MCF 10A (cell line): Measurements from ENCODE around the gene ARHGEF39. TPM values are rescaled to one million over a fixed set of nuclear protein-coding genes. Genes with fewer than 3 reads are reported as not detected.

Experiments used
- BruUV-seq: library from RNA; stranded (reverse); fragments of 400-500 nt; replicated peaks from 2 replicates; lab custom pipeline; 2021; lab: Mats Ljungman, UMichigan
- CTCF ChIA-PET: fragments of 300-600 bp; sonication (Branson Sonifier 250); formaldehyde crosslinking; extraction: SDS; loops from one replicate; lab custom pipeline; 2021; ENCODE audit warnings: antibody characterized with exemption, inconsistent platforms; lab: Yijun Ruan, JAX
- POLR2A ChIA-PET: fragments of 300-600, 350-650 bp; sonication (Branson Sonifier 250); formaldehyde crosslinking; extraction: SDS; loops from one replicate; lab custom pipeline; 2020; ENCODE audit warnings: antibody characterized with exemption, inconsistent platforms; lab: Yijun Ruan, JAX
- DNase-seq: peaks from one replicate; pipeline ENCODE4 v3.0.0-alpha.2; 2018; ENCODE audit not compliant: unreplicated experiment
- H3K27ac Mint-ChIP-seq: one replicate; pipeline ENCODE4 v1.8.0; 2022; ENCODE audit warnings: mild to moderate bottlenecking, low read depth, mixed read lengths; ENCODE audit not compliant: unreplicated experiment
- H3K27me3 Mint-ChIP-seq: one replicate; pipeline ENCODE4 v1.8.0; 2022; ENCODE audit warnings: mixed read lengths; ENCODE audit not compliant: insufficient read depth, unreplicated experiment
- H3K36me3 Mint-ChIP-seq: one replicate; pipeline ENCODE4 v1.8.0; 2022; ENCODE audit warnings: mild to moderate bottlenecking, moderate library complexity, mixed read lengths; ENCODE audit not compliant: insufficient read depth, unreplicated experiment
- H3K4me1 Mint-ChIP-seq: one replicate; pipeline ENCODE4 v1.8.0; 2022; ENCODE audit warnings: mixed read lengths; ENCODE audit not compliant: insufficient read depth, unreplicated experiment
- H3K4me3 Mint-ChIP-seq: one replicate; pipeline ENCODE4 v1.8.0; 2022; ENCODE audit warnings: mild to moderate bottlenecking, moderate library complexity, mixed read lengths; ENCODE audit not compliant: unreplicated experiment
- H3K9me3 Mint-ChIP-seq: one replicate; pipeline ENCODE4 v1.8.0; 2022; ENCODE audit warnings: mixed read lengths; ENCODE audit not compliant: unreplicated experiment
- CTCF ChIP-seq: fragments of 200-600 bp; IDR thresholded peaks from one replicate; pipeline ENCODE4 v1.8.0; 2022; ENCODE audit warnings: antibody characterized with exemption, mild to moderate bottlenecking; ENCODE audit not compliant: unreplicated experiment
- intact Hi-C: fragments of 100-400 bp; cut with micrococcal nuclease; formaldehyde crosslinking; loops from 2 replicates; pipeline ENCODE4 v1.14.1; 2022
- total RNA-seq: library from RNA; stranded (reverse); gene quantifications from 2 replicates; pipeline ENCODE4 v1.2.3, GENCODE V29; 2022

ARHGEF39 gene
- total RNA-seq, 1 experiment from 2014 or later: 5.1 TPM

DNA sequence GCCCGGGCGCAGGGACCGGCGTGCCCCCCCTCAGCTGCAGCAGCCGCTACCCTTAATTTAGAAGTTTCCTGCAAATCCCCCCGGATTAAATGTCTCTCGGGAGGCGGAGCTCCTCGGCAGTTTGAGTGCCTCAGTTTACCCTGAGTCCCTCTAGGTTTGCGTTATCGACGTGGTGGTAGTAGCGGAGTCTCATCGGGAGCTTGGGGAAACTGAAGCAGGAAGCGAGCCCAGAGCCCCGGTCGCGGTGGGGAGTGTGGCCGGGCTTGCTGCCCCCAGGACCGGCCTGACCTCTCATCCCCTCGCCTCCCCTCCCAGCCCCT, 25.3 kb upstream of the ARHGEF39 start:
- DNase-seq: peak; percentile 30
- peaks cover 24% of the 10 kb centered on the region for H3K4me1 Mint-ChIP-seq
- peaks cover 18% of the 10 kb centered on the region for H3K36me3 Mint-ChIP-seq
- intact Hi-C loops: no loop called here
- peak overlapping the region; percentile 72 for H3K27ac Mint-ChIP-seq
- H3K27me3 Mint-ChIP-seq: no peaks in the 10 kb centered on the region
- H3K4me3 Mint-ChIP-seq: peak overlapping the region; percentile 79
- CTCF ChIA-PET: interaction anchor here (0.6 to 8.1 kb wide), 5 partner anchors 8 to 44 kb away, joined by 3 to 155 read pairs (median 4); no protein-coding TSS in a partner anchor
- BruUV-seq: no TSS peak
- TF ChIP-seq CTCF: no peak
- no peaks in the 10 kb centered on the region for H3K9me3 Mint-ChIP-seq
- POLR2A ChIA-PET: interaction anchor here (1.2 to 5.4 kb wide), 12 partner anchors 11 to 93 kb away, joined by 3 to 38 read pairs (median 5); partner anchors contain the start of genes ARHGEF39, CCDC107, CREB3 and RMRP

DNA sequence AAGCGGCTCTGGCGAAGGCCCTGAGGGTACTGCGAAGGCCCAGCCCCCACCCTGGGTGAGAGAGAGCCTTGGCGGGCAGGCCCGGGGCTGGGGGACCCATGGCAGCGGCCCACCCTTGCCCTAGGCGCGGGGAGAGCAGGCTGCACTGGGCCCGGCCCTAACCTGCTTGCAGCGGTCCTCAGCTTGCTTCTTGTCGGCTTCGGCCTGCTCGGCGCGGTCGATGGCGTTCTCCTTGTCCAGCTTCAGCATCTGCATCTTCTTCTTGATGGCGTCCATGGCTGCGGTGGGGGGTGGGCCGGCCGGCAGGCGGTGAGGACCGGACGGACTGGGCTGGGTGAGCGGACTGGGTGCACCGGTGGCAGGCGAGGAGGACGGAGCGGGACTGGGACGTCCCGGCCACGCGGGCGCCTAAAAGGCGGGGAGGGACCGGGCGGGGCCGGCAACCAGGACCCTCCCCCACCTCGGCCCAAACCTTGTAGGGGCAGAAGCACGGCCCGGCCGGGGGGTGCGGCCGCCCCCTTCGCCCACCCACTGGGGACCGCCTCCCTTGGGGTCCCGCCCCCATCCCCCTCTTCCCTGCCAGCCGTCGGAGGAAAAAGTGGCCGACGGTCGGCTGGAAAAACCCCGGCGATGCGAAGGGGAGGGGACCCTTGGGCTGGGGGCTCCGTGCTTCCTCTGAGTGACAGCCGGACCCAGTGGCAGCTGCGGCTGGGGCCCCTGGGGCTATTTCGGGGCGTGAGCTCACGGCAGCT, 24.7 kb upstream of the ARHGEF39 start, which contains the start of gene TPM2:
Gene TPM2, minus strand, starts transcription at position 384 of the 752 bp plus-strand sequence. Its CDS starts 108 bp downstream, at position 276.
- TSS peak; percentile 57 for BruUV-seq
- TF ChIP-seq CTCF: no peak
- Mint-ChIP-seq H3K9me3 (no peaks in the 10 kb centered on the region), H3K36me3 (peaks cover 24% of the 10 kb centered on the region), H3K27me3 (no peaks in the 10 kb centered on the region), H3K27ac (peak within 1 kb of the TSS; percentile 72), H3K4me1 (peaks cover 24% of the 10 kb centered on the region), H3K4me3 (peak within 1 kb of the TSS; percentile 79)
- ChIA-PET POLR2A (interaction anchor here (1.2 to 5.4 kb wide), 12 partner anchors 10 to 109 kb away, joined by 3 to 38 read pairs (median 4); partner anchors contain the start of genes ARHGEF39, CCDC107, CREB3 and RMRP), CTCF (interaction anchor here (0.6 to 2.4 kb wide), 8 partner anchors 9 to 44 kb away, joined by 3 to 12 read pairs (median 6); partner anchors contain the start of genes CCDC107 and RMRP)
- intact Hi-C loops: loop anchor here (2.0 kb wide), 1 partner anchor 31 kb away; the partner anchor contains the start of genes CCDC107 and RMRP
- peak; percentile 70 for DNase-seq

GRCh38 chr9:35688558-35689541, 23.9 kb upstream of the ARHGEF39 start:
- intact Hi-C loops: loop anchor here (1.0 to 2.0 kb wide), 2 partner anchors 30 to 43 kb away; partner anchors contain the start of genes CCDC107, CREB3, RMRP and TLN1
- peaks cover 24% of the 10 kb centered on the region for H3K4me1 Mint-ChIP-seq
- DNase-seq: peak; percentile 86

More at GRCh38 chr9:35688558-35689541, 23.9 kb upstream of the ARHGEF39 start:
- BruUV-seq: TSS peak; percentile 24
- H3K9me3 Mint-ChIP-seq: no peaks in the 10 kb centered on the region
- H3K4me3 Mint-ChIP-seq: peak overlapping the region; percentile 79
- peaks cover 29% of the 10 kb centered on the region for H3K36me3 Mint-ChIP-seq
- ChIA-PET CTCF (interaction anchor here (0.5 to 2.4 kb wide), 11 partner anchors 8 to 1017 kb away, joined by 3 to 12 read pairs (median 5); partner anchors contain the start of genes CCDC107 and RMRP), POLR2A (interaction anchor here (0.6 to 5.4 kb wide), 13 partner anchors 9 to 124 kb away, joined by 3 to 38 read pairs (median 5); partner anchors contain the start of genes ARHGEF39, CA9, CCDC107 and CREB3)
- peak overlapping the region; percentile 72 for H3K27ac Mint-ChIP-seq
- TF ChIP-seq CTCF: no peak
- no peaks in the 10 kb centered on the region for H3K27me3 Mint-ChIP-seq
